Measurements from ENCODE around the gene CEP70.
"Not testable (repeated sequence)": the region's sequence is repeated elsewhere in the genome, so short reads cannot be mapped to it uniquely, and the experiment has no call there.

Gene CEP70

GRCh38 chr3:138467931-138468330, 126.1 kb downstream of the CEP70 start:
- no peak for DNase-seq

- DNase-seq = no peak
Measured at GRCh38 chr3:138465925-138466324, 128.1 kb downstream of the CEP70 start.

GRCh38 chr3:138465451-138465850, 128.6 kb downstream of the CEP70 start:
- DNase-seq = no peak

GRCh38 chr3:138464491-138464860, 129.6 kb downstream of the CEP70 start:
- DNase-seq = no peak

- no peak for DNase-seq
Measured at GRCh38 chr3:138463724-138464490, 130.2 kb downstream of the CEP70 start.

GRCh38 chr3:138461896-138462295, 132.2 kb downstream of the CEP70 start:
- DNase-seq = no peak

- no peak for DNase-seq
Measured at GRCh38 chr3:138461246-138461645, 132.8 kb downstream of the CEP70 start.

- no peak for DNase-seq
Measured at GRCh38 chr3:138460536-138461205, 133.4 kb downstream of the CEP70 start.

- DNase-seq = no peak
Measured at GRCh38 chr3:138459619-138460535, 134.2 kb downstream of the CEP70 start.

- DNase-seq = no peak
Measured at GRCh38 chr3:138458774-138459499, 135.1 kb downstream of the CEP70 start.

- DNase-seq = no peak
Measured at GRCh38 chr3:138457863-138458735, 136.0 kb downstream of the CEP70 start.

- DNase-seq = no peak
Measured at GRCh38 chr3:138456961-138457862, 136.8 kb downstream of the CEP70 start.

- no peak for DNase-seq
Measured at GRCh38 chr3:138455801-138456716, 138.0 kb downstream of the CEP70 start.

GRCh38 chr3:138453940-138454339, 140.1 kb downstream of the CEP70 start:
- not testable (repeated sequence) for DNase-seq

GRCh38 chr3:138452436-138452835, 141.6 kb downstream of the CEP70 start:
- no peak for DNase-seq

- DNase-seq = no peak
Measured at GRCh38 chr3:138451595-138452162, 142.4 kb downstream of the CEP70 start.

GRCh38 chr3:138450704-138451424, 143.2 kb downstream of the CEP70 start:
- DNase-seq = no peak

- no peak for DNase-seq
Measured at GRCh38 chr3:138450181-138450580, 143.9 kb downstream of the CEP70 start.
